Astrocyte of the hippocampus (primary cell): ENCODE measurements around the gene DAB2.

ENCODE experiments used
- DNase-seq: peaks from one replicate; pipeline ENCODE4 v3.0.0; 2011; ENCODE audit warnings: low read depth, low spot score

Gene DAB2

DNA sequence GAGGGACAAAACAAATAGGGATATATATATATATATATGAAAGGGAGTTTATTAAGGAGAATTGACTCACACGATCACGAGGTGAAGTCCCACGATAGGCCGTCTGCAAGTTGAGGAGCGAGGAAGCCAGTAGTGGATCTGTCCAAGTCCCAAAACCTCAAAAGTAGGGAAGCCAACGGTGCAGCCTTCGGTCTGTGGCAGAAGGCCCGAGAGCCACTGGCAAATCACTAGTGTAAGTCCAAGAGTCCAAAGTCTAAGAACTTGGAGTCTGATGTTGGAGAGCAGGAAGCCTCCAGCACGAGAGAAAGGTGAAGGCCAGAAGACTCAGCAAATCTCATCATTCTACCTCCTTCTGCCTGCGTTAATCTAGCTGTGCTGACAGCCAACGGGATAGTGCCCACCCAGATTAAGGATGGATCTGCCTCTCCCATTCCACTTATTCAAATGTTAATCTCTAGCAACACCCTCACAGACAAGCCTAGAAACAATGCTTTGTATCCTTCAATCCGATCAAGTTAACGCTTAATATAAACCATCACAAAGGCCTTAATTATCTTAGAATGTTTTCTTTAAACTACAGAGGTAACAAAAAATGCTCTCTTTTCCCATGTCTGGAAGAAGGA lies 23.8 kb upstream of the DAB2 start:
- no peak for DNase-seq

DNA sequence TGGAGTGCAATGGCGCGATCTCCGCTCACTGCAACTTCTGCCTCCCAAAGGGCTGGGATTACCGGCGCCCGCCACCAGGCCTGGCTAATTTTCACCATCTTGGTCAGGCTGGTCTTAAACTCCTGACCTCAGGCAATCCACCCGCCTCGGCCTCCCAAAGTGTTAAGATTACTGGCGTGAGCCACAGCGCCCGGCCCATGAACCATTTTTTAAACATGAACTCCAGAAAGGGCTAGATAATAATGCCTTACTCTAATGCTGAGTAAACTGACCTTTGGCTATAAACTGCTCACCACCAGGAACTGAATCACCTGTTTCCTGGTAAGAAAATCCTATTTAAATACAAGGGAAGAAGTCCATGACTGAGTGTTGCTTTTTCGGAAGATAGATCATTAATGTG lies 23.2 kb upstream of the DAB2 start:
- no peak for DNase-seq

DNA sequence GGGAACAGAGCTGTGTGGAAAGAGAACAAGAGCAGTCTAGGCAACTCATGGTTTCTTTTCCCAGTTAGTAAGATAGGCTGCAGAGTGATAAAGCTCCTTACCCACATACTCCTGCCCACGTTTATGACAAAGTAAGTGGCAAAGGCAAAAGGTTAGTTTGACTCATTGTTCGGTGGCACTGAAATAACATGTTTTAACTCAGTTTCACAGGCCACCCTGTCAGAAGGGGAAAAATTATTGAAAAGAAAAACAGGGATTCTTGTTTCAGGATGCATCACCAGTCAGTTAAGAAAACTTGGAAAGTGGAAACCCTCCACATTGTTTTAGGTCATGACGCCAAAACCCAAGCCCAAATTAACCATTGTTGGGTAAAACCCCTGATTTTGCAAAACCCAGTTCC lies 22.3 kb upstream of the DAB2 start:
- DNase-seq, result no peak

DNA sequence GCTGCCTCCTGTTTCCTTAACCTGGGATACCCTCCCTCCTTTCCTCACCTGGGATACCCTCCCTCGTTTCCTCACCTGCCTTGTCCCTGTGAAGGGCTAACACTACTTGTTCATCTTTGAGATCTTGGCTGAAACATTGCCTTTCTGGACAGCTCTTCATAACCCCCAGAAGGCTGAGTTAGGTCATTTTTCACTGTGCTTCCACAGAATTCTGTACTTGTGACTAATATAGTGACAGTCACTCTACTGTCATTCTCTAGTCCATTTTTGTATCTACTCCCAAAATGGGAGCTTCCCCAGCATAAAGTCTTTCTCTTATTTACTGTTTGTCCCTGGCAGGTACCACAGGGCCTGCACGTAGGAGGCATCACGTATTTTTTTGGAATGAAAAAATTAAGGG lies 21.5 kb upstream of the DAB2 start:
- no peak for DNase-seq

DNA sequence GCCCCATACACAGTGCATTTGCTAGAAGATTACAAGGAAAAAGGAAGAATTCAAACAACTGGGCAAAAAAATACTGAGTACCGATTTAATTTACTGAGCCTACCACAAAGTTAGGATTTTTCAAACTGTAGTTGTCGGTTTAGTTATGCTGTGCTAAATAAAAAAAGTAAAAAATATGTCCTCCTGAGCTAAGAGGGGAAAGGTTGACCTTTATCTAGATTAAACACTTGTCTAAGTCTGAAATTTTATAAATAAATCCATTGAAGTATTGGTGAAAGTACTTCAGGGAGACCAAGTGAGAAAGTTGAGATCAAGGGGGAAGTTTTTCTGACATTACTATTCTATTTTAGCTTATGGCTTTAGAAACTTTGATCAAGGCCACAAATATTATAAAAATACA lies 19.1 kb upstream of the DAB2 start:
- DNase-seq, result no peak

DNA sequence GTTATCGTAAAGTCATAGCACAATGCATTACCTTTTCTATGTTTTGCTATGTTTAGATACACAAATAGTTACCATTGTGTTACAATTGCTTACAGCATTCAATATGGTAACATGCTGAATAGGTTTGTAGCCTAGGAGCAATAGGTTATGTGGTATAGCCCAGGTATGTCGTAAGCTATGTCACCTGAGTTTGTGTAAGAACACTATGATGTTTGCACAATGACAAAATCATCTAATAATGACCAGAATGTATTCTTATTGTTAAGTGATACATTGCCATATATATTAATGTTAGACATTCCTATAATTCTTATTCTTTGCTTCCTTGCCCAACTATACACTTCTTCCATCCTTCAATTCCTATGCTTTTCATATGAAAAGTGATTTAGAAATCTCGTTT lies 18.2 kb upstream of the DAB2 start:
- DNase-seq, result no peak

DNA sequence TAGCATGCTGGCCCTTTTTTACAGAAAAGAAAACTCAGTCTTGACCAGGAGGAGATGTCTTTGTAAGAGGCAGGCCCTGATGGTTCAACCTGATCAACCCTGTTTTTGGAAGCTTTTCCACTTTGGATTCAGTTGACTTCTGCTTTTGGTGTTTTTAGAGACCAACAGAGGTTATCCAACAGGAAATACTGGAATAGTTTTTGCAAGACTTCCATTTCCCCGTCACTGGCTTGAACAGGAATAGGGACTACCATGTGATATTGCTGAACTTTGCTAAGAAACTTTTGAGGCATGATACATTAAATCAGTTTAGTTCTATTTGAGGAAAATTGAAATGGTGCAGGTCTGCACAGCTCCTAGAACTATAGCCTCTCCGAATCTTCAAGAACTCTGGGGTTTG lies 17.1 kb upstream of the DAB2 start:
- DNase-seq, result no peak

DNA sequence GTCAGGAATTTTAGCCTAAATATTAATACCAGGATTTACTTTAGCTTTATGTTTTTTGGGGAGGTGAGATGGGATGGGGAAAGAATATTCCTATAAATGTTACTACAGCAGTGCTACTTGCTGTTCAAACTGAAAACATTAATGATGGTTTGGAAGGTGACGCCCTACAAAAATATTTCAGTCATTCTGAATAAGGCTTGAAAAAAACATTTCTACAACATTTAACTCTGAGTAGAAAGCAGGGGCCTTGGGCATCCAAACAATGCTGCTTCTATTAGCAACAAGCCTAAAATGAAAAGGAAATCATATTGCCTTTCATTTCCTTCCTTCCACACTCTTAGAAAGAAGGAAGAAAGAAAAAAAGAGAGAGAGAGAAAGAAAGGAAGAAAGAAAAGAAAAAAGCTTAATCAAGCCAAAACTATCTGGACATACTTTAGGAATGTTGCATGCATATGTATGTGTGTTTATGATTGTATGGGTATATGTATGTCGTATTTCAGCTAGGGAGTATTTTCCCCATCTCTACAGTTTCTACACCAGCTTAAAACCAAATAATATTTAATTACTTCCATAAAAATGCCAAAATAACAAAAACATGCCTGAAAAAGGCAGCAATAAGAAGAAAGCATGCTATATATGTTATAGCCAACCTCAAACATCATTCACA lies 16.3 kb upstream of the DAB2 start:
- no peak for DNase-seq

DNA sequence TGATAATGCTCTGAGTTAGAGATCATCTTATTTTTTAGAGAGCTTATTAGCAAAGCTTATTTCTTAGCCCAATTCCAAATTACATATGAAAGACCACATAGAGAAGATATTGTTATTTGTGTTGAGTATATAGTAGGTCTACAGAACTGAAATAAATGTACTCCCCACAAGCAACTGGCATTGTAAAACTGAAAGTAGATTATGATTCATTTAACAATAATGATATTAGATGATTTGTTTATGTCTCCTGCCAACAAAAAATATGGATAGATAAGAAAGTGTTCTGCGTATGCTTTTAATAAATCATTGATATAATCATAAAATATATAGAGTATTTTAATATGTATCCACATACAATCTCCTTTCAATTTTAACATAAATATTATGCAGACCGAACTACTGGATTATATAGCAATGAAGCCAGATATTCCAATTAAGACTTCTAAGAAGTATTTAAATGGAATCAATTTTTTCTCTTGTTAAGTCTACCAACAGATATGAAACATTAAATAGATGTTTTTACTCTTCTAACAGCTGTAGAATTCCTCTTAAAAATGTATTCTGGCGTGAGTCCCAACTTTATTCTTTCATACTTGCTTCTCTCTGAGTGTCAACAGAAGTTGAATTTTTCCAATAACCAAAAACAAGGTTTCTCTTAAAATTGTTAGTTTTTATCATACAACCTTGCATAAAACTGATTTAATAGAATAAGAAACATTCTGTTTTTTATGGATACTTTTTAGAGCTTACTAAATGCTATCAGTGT lies 15.6 kb upstream of the DAB2 start:
- no peak for DNase-seq

DNA sequence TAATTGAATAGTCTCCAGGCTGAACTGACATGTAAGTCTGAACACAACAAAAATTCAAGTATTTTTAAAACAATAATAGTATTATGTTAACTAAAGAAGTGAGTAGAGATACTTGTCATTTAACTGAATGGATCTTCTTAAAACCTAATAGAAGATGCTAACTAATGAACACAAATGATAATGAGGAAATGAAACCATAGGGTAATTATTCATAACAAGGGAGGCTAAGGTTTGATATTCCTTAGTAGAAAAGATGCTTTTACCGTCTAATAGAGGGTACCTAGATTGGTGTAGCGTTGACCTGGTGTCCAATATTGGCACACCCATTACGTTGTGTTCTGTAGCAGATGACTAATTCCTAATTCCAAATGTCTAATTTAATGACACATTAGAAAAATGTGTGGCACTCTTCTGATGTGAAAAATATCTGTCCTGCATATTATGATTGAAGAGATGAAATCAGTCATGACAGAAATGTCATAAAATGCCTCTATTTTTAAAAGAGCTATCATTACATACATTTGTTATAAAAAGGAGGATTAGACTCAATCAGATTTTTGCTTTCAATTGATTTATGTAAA lies 14.9 kb upstream of the DAB2 start:
- no peak for DNase-seq

DNA sequence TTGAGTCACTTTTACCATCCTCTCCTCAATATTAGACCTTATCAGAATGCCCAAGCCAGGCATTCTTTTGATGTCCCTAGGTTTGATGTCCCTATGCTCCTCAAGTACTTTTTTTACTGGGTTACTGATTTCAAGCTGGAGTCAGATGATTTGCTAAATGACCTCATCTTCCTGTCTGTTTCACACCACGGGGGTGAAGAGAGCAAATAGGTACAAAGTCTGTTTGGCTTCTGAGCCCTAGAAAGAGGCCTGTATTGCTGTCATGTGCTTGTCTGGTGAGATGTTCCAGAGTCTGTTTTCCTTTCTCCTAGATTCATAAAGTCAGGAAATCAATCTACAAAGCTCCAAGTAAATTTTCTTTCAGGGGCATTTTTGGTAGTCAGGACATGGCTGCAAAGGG lies 12.7 kb upstream of the DAB2 start:
- no peak for DNase-seq

DNA sequence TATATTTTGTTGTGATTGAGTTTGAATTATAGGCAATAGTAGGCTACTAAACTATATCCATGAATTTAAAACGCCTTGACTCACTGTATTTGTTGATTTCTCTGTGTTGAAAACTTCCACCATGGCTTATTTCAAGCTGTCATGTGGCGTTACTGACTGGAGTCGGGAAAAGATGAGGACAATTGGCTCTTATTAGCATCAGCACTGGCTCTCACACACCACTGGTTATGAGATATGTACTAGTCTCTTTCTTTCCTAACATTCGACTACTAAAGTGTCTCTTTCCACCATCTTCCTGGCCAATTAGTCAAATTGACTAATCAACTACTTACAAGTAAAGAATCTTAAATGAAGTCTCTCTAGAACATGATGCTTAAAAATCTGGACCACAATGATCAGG lies 9.1 kb upstream of the DAB2 start:
- DNase-seq, result peak; percentile 29

DNA sequence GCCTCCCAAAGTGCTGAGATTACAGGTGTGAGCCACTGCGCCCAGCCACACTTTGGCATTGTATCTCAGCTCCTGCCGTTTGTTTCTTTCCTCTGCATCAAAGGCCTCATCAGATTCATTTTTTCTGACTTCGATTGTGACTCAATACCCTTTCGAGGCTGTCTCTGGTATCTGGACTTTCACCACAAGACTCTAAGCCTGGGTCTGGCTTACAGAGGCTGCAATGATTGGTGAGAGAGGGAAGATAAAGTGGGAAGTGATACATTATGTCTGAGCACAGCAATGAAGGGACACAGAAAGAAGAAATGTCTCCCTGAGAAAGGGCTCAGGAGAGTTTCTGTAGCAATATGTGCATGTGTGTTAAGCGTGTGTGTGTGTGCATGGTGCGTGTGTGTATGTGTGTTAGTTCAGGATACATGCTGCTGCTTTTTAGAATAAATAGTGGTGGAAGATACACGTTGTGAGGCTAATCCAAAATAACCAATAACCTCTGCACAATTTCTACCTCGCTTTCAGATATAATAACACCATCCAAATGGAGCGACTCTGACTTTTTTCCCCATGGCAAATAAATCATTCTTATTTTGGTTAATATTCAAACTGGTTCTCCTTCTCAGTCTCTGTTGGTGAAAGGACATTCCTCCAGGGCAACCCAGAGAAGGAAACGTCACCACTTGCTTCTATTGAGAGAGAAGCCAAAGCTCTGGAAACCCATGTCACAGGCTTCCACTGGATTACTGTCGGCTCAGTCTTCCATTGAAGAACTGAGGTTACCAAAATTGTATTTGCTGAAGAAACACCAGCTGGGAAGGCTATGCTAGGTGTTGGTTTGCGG lies 8.1 kb upstream of the DAB2 start:
- DNase-seq, result peak; percentile 20

DNA sequence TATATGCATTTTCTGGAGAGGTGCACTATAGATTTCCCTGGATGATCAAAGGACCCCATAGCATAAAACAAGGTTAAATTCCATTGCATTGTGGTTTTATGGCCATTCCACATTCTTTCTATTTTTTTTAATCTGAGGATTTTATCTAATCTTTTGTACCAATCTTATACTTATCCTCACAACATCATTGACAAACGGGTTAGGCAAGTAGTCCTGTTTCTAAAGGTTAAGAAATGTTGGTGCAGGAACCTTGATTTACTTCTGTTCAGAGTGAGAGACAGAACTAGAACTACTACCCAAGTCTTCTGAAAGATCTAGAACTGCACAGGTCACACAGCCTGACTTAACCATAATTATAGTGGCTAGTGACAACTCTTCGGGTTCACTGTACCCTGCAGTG lies 5.7 kb upstream of the DAB2 start:
- no peak for DNase-seq

DNA sequence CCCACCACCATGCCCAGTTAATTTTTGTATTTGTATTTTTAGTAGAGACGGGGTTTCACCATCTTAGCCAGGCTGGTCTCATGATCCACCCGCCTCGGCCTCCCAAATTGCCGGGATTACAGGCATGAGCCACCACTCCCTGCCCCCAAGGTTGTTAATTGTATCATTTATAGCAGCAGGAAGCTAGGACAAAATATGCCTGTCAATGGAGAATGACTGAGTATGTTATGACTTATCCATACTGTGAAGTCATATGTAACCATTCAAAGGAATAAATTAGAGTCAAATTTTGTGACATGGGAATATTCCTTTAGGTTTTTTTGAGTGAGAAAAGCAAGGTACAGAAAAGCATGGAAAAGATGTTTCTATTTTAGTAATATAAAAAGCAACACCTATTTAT lies 3.9 kb upstream of the DAB2 start:
- DNase-seq, result no peak

DNA sequence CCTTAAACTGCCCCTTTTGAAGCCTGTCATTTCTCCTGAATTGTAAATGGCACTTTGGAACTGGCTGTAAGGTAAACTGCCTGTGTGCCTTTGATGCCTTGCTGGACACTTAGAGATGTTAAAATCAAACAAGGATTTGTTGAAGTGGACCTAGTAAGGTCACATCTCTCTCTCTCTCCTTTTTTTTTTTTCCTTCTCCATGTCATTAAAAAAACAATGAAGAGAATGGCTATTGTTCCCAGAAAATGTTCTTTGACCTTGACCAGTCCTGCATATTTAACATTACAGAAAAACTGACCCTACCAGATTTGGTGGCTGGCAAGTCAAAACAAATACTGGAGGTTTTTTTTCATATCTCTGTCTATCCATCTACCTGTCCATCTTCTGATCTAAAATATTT lies 2.9 kb upstream of the DAB2 start:
- no peak for DNase-seq

DNA sequence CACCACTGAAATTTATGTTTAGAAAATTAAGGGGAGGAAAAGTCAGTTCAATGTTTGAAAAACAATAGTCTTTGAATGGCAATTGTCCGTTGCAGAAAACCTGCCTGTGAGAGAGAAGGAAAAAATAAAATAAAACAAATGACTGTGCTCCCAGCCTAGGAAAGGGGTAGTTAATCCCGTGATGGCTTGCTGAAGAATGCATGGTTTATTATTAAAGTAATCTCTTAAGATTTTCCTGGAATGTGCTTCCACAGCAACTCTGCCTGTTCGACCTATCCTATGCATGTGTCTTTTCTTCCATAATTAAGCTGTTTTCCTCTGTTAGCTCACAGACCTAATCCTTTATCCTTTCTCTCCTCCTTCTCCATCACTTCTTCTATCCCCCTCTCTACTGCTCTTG lies 2.4 kb upstream of the DAB2 start:
- DNase-seq, result peak; percentile 29

DNA sequence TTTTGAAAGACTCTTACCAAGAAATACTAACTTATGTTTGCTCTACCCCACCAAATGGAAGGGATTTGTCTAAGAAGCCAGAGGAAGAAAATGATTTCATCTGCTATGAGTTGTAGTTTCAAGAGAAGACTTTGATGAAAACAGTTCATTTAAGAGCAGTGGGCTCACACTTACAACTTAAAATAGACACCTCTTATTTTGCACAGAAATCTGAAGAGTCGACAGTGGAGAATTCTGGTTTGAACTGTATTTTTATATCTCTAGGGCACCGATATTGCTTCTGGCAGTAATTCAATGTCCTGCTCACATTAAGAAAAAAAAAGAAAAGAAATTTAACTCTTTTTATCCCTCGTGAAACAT lies 1.9 kb upstream of the DAB2 start:
- DNase-seq, result no peak

DNA sequence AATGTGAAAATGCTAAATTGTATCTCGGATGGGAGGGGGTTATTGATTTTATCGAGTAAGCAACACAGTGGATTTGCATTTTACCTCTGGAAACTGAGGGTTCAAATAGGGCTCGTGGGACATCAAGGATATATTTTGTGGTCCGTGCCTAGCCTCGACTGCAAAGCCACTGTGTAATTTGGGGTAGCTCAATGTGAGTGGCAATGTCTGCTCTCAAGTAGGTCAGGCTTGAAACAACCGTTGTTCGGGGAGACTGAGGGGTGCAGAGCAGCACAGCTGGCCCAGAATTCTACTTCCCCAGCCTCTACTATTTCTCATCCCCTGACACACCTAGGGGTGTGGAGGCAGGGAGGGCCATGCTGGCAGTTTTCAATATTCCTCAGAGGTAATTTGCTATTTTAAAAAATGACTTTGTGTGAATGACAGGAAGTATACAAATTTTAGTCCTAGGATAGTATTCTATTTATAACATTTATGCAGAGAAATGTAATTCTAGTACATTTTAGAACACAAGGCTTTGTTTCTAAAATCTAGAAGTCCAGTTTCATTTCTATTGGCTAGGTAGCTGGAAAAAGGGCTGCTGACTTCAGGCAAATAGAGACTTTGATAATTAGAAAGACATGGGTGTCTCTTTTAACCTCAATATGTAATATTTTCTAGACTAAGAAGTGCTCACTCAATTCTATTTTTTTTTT lies 1.4 kb upstream of the DAB2 start:
- no peak for DNase-seq

DNA sequence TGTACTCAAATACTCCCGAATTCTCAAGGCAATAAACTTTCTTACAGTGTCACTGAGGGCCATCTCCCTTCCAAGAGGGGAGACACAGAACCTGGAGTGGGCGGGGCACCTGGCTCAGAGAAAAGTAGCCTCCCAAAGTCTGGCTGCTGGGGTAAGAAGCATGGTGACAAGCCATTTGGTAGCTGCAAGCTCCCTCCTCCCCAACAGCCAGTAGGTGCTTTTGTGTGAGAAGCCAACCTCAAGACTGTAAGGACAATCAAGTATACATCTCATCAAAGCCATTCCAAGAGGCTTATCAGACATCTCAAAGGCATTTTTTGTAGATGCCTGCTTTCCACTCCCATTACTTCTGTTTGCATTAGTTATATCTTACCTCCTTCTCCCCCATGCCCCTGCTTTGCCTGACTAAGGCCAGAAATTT lies 1.4 kb downstream of the DAB2 start:
- peak; percentile 38 for DNase-seq

DNA sequence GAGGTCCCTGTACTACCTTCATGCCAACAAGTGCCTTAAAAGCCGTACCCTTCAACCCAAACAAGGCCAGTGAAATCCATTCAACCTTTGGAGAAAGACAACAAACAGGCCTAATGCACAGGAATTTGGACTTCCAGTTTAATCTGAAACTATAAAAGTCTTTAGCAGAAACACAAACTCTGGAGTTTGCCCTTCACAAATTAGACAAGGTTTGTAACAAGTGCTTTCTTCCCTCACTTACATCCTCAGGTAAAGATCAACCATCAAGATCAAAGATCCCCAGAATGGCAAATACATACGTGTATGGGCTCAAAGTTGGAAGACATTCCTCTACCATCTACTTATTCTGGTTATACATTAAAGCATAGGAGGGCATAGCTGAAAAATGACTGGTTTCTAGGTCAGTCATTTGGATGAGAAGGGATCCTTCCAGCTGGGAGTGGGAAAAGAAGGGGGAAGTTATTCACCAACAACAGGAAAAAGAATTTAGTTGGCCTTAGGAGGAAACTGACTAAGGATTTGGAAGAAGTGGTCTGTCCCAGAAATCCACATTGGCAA lies 2.0 kb downstream of the DAB2 start:
- DNase-seq, result no peak
